HepG2 (cell line): ENCODE results near the gene BRAF. TPM values are rescaled to one million over a fixed set of nuclear protein-coding genes. Genes with fewer than 3 reads are reported as not detected.

Experiments
- ATAC-seq: fragments of 200-7000 bp; cut with Tn5 transposase; 3 replicates; pipeline ENCODE4 v1.9.1; 2020; ENCODE audit warnings: mild to moderate bottlenecking, moderate library complexity
- BruUV-seq: library from RNA; stranded (reverse); fragments of 400-500 nt; replicated peaks from 2 replicates; lab custom pipeline; 2021; lab: Mats Ljungman, UMichigan
- CTCF ChIA-PET: fragments of 300-600 bp; formaldehyde crosslinking; extraction: SDS; loops from one replicate; lab custom pipeline; 2021; ENCODE audit warnings: low total read pairs, inconsistent platforms, low intra/inter-chr PET ratio; lab: Yijun Ruan, JAX
- POLR2A ChIA-PET: fragments of 350-600 bp; sonication (Branson Sonifier 250); formaldehyde crosslinking; loops from one replicate; lab custom pipeline; 2020; ENCODE audit warnings: antibody characterized with exemption, inconsistent platforms; lab: Yijun Ruan, JAX
- DNase-seq: peaks from one replicate; pipeline ENCODE4 v3.0.0-alpha.2; 2015; ENCODE audit warnings: low spot score
- FAIRE-seq: peaks from 3 replicates; lab custom pipeline; 2011; peaks lifted over from hg19 to GRCh38; lab: Jason Lieb, UNC
- H2AFZ ChIP-seq: one replicate; pipeline ENCODE4 v1.6.1; 2011; ENCODE audit warnings: low read length, inconsistent platforms
- H3K27ac ChIP-seq: fragments of 300-600 bp; 3 replicates; pipeline ENCODE4 v1.8.0; 2011; ENCODE audit warnings: mixed run types, mild to moderate bottlenecking, mixed read lengths, low read length, inconsistent platforms; ENCODE audit not compliant: insufficient read depth; ENCODE audit errors: extremely low read length
- H3K27me3 ChIP-seq, 2 experiments: fragments of 200-600 bp in 1 of 2; 2 replicates in 1 of 2; 3 replicates in 1 of 2; pipeline versions ENCODE4 v1.6.0 to v1.8.0; 2011; ENCODE audit warnings: low read length in 2 of 2, mild to moderate bottlenecking in 2 of 2, moderate library complexity in 2 of 2, inconsistent platforms in 1 of 2; ENCODE audit not compliant: insufficient read depth in 2 of 2, control insufficient read depth in 1 of 2
- H3K36me3 ChIP-seq, 2 experiments: fragments of 200-600 bp in 1 of 2; replicated peaks in 1 of 2; 2 replicates in 1 of 2; 3 replicates in 1 of 2; pipeline versions ENCODE4 v1.5.1 to v1.8.0; 2011; ENCODE audit warnings: low read length in 2 of 2, inconsistent platforms in 1 of 2; ENCODE audit not compliant: insufficient read depth in 2 of 2, control insufficient read depth in 1 of 2
- H3K4me1 ChIP-seq: 2 replicates; pipeline ENCODE4 v1.5.1; 2012; ENCODE audit warnings: low read length, inconsistent platforms; ENCODE audit not compliant: insufficient read depth
- H3K4me2 ChIP-seq: 2 replicates; pipeline ENCODE4 v1.6.0; 2011; ENCODE audit warnings: low read depth, low read length, inconsistent platforms
- H3K4me3 ChIP-seq, 3 experiments: fragments of 200-600 bp in 1 of 3; sonication (generic), shearing (Covaris generic) in 1 of 3; replicated peaks in 1 of 3; 2 replicates each; pipeline ENCODE4 v1.5.1; 2011 to 2016; ENCODE audit warnings: low read length in 3 of 3, inconsistent platforms in 2 of 3, low read depth in 2 of 3, mild to moderate bottlenecking in 2 of 3, control low read depth in 1 of 3, mixed read lengths in 1 of 3; ENCODE audit not compliant: insufficient read depth in 1 of 3
- H3K79me2 ChIP-seq: one replicate; pipeline ENCODE4 v1.6.1; 2011; ENCODE audit warnings: low read length, inconsistent platforms; ENCODE audit not compliant: insufficient read depth
- H3K9ac ChIP-seq: 2 replicates; pipeline ENCODE4 v1.6.0; 2011; ENCODE audit warnings: mild to moderate bottlenecking, low read depth, low read length, inconsistent platforms; ENCODE audit not compliant: insufficient read depth
- H3K9me3 ChIP-seq: 2 replicates; pipeline ENCODE4 v1.5.1; 2012; ENCODE audit warnings: mild to moderate bottlenecking, low read length
- H4K20me1 ChIP-seq: 2 replicates; pipeline ENCODE4 v1.6.0; 2011; ENCODE audit warnings: inconsistent platforms, mild to moderate bottlenecking, low read length, moderate library complexity; ENCODE audit not compliant: insufficient read depth
- ATRX ChIP-seq: sonication (generic); formaldehyde crosslinking; IDR thresholded peaks from 2 replicates; pipeline ENCODE4 v1.4.0; 2020; ENCODE audit warnings: missing genetic modification reagents, borderline replicate concordance
- CBFB ChIP-seq: sonication (generic); formaldehyde crosslinking; IDR thresholded peaks from 2 replicates; pipeline ENCODE4 v1.4.0; 2020; ENCODE audit warnings: missing genetic modification reagents
- ETS1 ChIP-seq: sonication (generic); formaldehyde crosslinking; IDR thresholded peaks from 2 replicates; pipeline ENCODE4 v1.4.0; 2020; ENCODE audit warnings: missing genetic modification reagents
- MAF1 ChIP-seq: sonication (generic); formaldehyde crosslinking; IDR thresholded peaks from 2 replicates; pipeline ENCODE4 v1.5.0; 2020; ENCODE audit warnings: missing genetic modification reagents, borderline replicate concordance
- PCBP1 ChIP-seq: fragments of 200-400 bp; formaldehyde crosslinking; IDR thresholded peaks from 2 replicates; pipeline ENCODE4 v1.6.1; 2017; ENCODE audit warnings: mild to moderate bottlenecking, low read depth, low read length, borderline replicate concordance
- PLRG1 ChIP-seq: fragments of 450-650 bp; conservative IDR thresholded peaks from 2 replicates; pipeline ENCODE4 v1.6.1; 2016
- SKIL ChIP-seq: sonication (generic); formaldehyde crosslinking; IDR thresholded peaks from 2 replicates; pipeline ENCODE4 v1.8.0; 2022; ENCODE audit warnings: missing genetic modification reagents, mild to moderate bottlenecking, moderate library complexity, borderline replicate concordance
- SP2 ChIP-seq: sonication (generic); formaldehyde crosslinking; IDR thresholded peaks from 2 replicates; pipeline ENCODE4 v1.5.1; 2020; ENCODE audit warnings: mild to moderate bottlenecking, missing genetic modification reagents
- ZMYM2 ChIP-seq: sonication (generic); formaldehyde crosslinking; IDR thresholded peaks from 2 replicates; pipeline ENCODE4 v1.8.0; 2022; ENCODE audit warnings: mild to moderate bottlenecking, missing genetic modification reagents
- ZNF121 ChIP-seq: sonication (generic); formaldehyde crosslinking; IDR thresholded peaks from 2 replicates; pipeline ENCODE4 v1.5.0; 2020; ENCODE audit warnings: mild to moderate bottlenecking, missing genetic modification reagents
- ZNF556 ChIP-seq: sonication (generic); formaldehyde crosslinking; IDR thresholded peaks from 2 replicates; pipeline ENCODE4 v1.4.0; 2020; ENCODE audit warnings: mild to moderate bottlenecking, missing genetic modification reagents, borderline replicate concordance
- ZNF567 ChIP-seq: sonication (generic); formaldehyde crosslinking; IDR thresholded peaks from 2 replicates; pipeline ENCODE4 v1.8.1; 2023; ENCODE audit warnings: mild to moderate bottlenecking, missing genetic modification reagents, borderline replicate concordance
- ZNF576 ChIP-seq: sonication (generic); formaldehyde crosslinking; IDR thresholded peaks from 2 replicates; pipeline ENCODE4 v1.4.0; 2020; ENCODE audit warnings: mild to moderate bottlenecking, missing genetic modification reagents
- ZSCAN29 ChIP-seq: sonication (generic); formaldehyde crosslinking; conservative IDR thresholded peaks from 2 replicates; pipeline ENCODE4 v1.4.0; 2020; ENCODE audit warnings: mild to moderate bottlenecking, missing genetic modification reagents
- WGBS: methylation state at CpG from one replicate; pipeline ENCODE4 v1.1.6; 2017; ENCODE audit warnings: low lambda C conversion rate; 5-methylcytosine and 5-hydroxymethylcytosine counted together
- in situ Hi-C: cut with HindIII; loops from 2 replicates; pipeline ENCODE4 v1.10.0; 2017; ENCODE audit warnings: low pct_unique_long_range_greater_than_20kb; ENCODE audit not compliant: extremely low pct_ligation_motif_present
- intact Hi-C: fragments of 100-400 bp; cut with micrococcal nuclease; formaldehyde crosslinking; loops from one replicate; pipeline ENCODE4 v1.10.0; 2022; ENCODE audit not compliant: unreplicated experiment
- polyA plus RNA-seq, 8 experiments: library from polyadenylated mRNA; depleted of rRNA in 3 of 8; stranded (reverse) in 7 of 8; unstranded in 1 of 8; fragments of >200 nt; fragmentation: Illumina TruSeq in 4 of 8; extraction: Trizol in 4 of 8; gene quantifications; 2 replicates each; pipeline versions ENCODE4 v1.2.1 to v1.2.3, GENCODE V29; 2011 to 2016; ENCODE audit warnings: low read depth in 4 of 8, missing spikeins in 1 of 8, mixed read lengths in 1 of 8; ENCODE audit not compliant: insufficient read depth in 1 of 8
- total RNA-seq, 5 experiments: library from RNA; depleted of rRNA; stranded (reverse); fragments of >200 nt; fragmentation: Illumina TruSeq; extraction: Trizol; gene quantifications; 2 replicates each; pipeline ENCODE4 v1.2.3, GENCODE V29; 2016; ENCODE audit warnings: low read depth in 1 of 5

BRAF gene
- total and polyA plus RNA-seq, 2 of the 13 experiments (the other 11 are each of a cell fraction or from before 2014, with no cell fraction given), result 12.5 to 13.4 TPM

GRCh38 chr7:140896996-140897395 is 27.7 kb downstream of the BRAF start:
- no peak for DNase-seq
- no TSS peak for BruUV-seq
- Histone ChIP-seq H3K79me2 (peaks cover 64% of the 10 kb centered on the region), H3K9ac (no peak overlapping the region), H3K27me3 (no peaks in the 10 kb centered on the region), H3K27ac (no peak overlapping the region), H3K4me2 (no peak overlapping the region), H3K9me3 (no peaks in the 10 kb centered on the region), H3K36me3 (no peaks in the 10 kb centered on the region; a peak in 1 of 5 replicates), H2AFZ (no peak overlapping the region), H3K4me3 (no peak overlapping the region), H4K20me1 (peaks cover 6% of the 10 kb centered on the region; the same call in 1 of the 2 replicates), H3K4me1 (peaks cover 15% of the 10 kb centered on the region)
- TF ChIP-seq PLRG1 (no peak), ATRX (CRISPR knock-in tag) (no peak), PCBP1 (no peak), ZNF556 (CRISPR knock-in tag) (no peak), ZNF567 (no peak), ZSCAN29 (CRISPR knock-in tag) (no peak)
- ChIA-PET CTCF (no interaction called here), POLR2A (no interaction called here)
- no peak for FAIRE-seq
- no peak for ATAC-seq
- intact Hi-C loops (no loop called here), in situ Hi-C loops (no loop called here)
- WGBS, result 96% methylated on average over 3 of the region's 3 CpGs

GRCh38 chr7:140889645-140890044 is 35.1 kb downstream of the BRAF start:
- Histone ChIP-seq H3K9ac (no peak overlapping the region), H3K9me3 (no peaks in the 10 kb centered on the region), H3K4me1 (peaks cover 14% of the 10 kb centered on the region; the same call in 1 of the 2 replicates), H2AFZ (no peak overlapping the region), H3K27ac (no peak overlapping the region), H3K79me2 (peaks cover 47% of the 10 kb centered on the region), H4K20me1 (0 out of 2 replicates have a peak, but pooled peaks cover 4% of the 10 kb centered on the region), H3K4me3 (no peak overlapping the region), H3K27me3 (no peaks in the 10 kb centered on the region), H3K4me2 (no peak overlapping the region), H3K36me3 (no peaks in the 10 kb centered on the region)
- in situ Hi-C loops, result no loop called here
- no peak for DNase-seq
- no peak for FAIRE-seq
- 100% methylated on average over 1 of the region's 1 CpG for WGBS
- CTCF ChIA-PET, result no interaction called here
- intact Hi-C loops, result no loop called here
- no TSS peak for BruUV-seq
- POLR2A ChIA-PET, result interaction anchor here (0.8 kb wide), 1 partner anchor 35 kb away, joined by 3 read pairs; the partner anchor contains the start of gene BRAF
- no peak for ATAC-seq
- TF ChIP-seq CBFB (no peak), ZNF576 (no peak), SP2 (CRISPR knock-in tag) (no peak), MAF1 (CRISPR knock-in tag) (no peak), SKIL (CRISPR knock-in tag) (no peak), ETS1 (CRISPR knock-in tag) (no peak), ZNF121 (CRISPR knock-in tag) (no peak), ZMYM2 (no peak)
